Mesothelial cell of epicardium (in vitro differentiated cells): Measurements from ENCODE around the gene DDX21. TPM values are rescaled to one million over a fixed set of nuclear protein-coding genes. Genes with fewer than 3 reads are reported as not detected.
"Not testable (repeated sequence)": the region's sequence is repeated elsewhere in the genome, so short reads cannot be mapped to it uniquely, and the experiment has no call there.

Experiments
- DNase-seq, 2 experiments: peaks; one replicate each; pipeline ENCODE4 v3.0.0; 2021; ENCODE audit warnings: low spot score in 2 of 2; ENCODE audit not compliant: unreplicated experiment in 2 of 2
- H3K27ac Mint-ChIP-seq: 2 replicates; pipeline ENCODE4 v1.8.0; 2021; ENCODE audit warnings: mixed read lengths
- H3K27me3 Mint-ChIP-seq: 2 replicates; pipeline ENCODE4 v1.8.0; 2021; ENCODE audit warnings: low read depth, mixed read lengths
- H3K36me3 Mint-ChIP-seq: 2 replicates; pipeline ENCODE4 v1.8.0; 2021; ENCODE audit warnings: mixed read lengths
- H3K4me1 Mint-ChIP-seq: 2 replicates; pipeline ENCODE4 v1.8.0; 2021; ENCODE audit warnings: mixed read lengths
- H3K4me3 Mint-ChIP-seq: 2 replicates; pipeline ENCODE4 v1.8.0; 2021; ENCODE audit warnings: mild to moderate bottlenecking, moderate library complexity, mixed read lengths
- H3K9me3 Mint-ChIP-seq: 2 replicates; pipeline ENCODE4 v1.8.0; 2021; ENCODE audit warnings: mixed read lengths
- total RNA-seq: library from RNA; stranded (reverse); gene quantifications from 3 replicates; pipeline ENCODE4 v1.2.1, GENCODE V29; 2021
- TF ChIP-seq, protein P1 (sequence below): fragments of 200-600 bp; sonication (generic); IDR thresholded peaks from one replicate; pipeline ENCODE4 v1.5.0; 2021; ENCODE audit warnings: antibody characterized with exemption; ENCODE audit not compliant: unreplicated experiment

DDX21 gene
- total RNA-seq, 1 donor from 2014 or later: 39.8 TPM

DNA sequence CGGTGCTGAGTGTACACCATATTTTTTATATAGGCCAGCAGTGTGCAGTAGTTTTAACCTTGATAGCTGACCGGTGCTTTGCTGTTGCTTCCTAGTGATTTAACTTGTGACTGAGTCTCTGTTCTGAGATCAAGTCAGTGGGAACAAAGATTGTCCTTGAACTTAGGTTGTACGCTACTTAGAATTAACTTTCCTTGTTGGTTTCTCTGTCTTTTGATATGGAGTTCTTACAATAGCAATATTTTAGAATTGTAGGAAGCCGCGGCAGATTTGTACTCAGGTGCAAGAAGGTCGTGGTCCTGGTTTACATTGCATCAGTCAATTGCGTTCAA, 1.3 kb downstream of the DDX21 start:
- no peak for DNase-seq
- H3K27ac Mint-ChIP-seq: peak overlapping the region; percentile 100
- H3K4me3 Mint-ChIP-seq: peak overlapping the region; percentile 99
- H3K4me1 Mint-ChIP-seq: peaks cover 9% of the 10 kb centered on the region
- H3K36me3 Mint-ChIP-seq: peaks cover 8% of the 10 kb centered on the region
- H3K9me3 Mint-ChIP-seq: no peaks in the 10 kb centered on the region
- TF ChIP-seq, protein P1, sequence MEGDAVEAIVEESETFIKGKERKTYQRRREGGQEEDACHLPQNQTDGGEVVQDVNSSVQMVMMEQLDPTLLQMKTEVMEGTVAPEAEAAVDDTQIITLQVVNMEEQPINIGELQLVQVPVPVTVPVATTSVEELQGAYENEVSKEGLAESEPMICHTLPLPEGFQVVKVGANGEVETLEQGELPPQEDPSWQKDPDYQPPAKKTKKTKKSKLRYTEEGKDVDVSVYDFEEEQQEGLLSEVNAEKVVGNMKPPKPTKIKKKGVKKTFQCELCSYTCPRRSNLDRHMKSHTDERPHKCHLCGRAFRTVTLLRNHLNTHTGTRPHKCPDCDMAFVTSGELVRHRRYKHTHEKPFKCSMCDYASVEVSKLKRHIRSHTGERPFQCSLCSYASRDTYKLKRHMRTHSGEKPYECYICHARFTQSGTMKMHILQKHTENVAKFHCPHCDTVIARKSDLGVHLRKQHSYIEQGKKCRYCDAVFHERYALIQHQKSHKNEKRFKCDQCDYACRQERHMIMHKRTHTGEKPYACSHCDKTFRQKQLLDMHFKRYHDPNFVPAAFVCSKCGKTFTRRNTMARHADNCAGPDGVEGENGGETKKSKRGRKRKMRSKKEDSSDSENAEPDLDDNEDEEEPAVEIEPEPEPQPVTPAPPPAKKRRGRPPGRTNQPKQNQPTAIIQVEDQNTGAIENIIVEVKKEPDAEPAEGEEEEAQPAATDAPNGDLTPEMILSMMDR: peak; percentile 31
- no peaks in the 10 kb centered on the region for H3K27me3 Mint-ChIP-seq

DNA sequence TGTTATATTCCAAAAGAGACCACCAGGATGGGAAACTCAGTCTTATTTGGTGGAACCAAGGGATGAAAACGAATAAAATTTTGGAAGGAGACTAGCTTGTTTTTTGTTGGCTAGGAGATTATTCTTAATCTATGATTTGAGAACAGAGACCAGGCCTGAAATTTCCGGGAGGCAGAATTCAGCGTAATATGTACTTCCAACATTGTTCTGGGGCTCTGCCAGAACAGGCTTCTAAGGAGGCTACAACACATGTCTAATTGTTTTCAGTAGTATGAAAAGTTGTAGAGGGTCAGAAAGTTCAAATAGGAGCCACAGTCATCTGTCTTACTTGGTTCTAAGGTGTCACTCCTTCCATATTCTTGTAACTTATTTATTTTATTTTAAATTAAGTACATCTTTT, 1.7 kb downstream of the DDX21 start:
- no peak for DNase-seq
- no peaks in the 10 kb centered on the region for H3K9me3 Mint-ChIP-seq
- peak overlapping the region; percentile 100 for H3K27ac Mint-ChIP-seq
- peaks cover 9% of the 10 kb centered on the region for H3K4me1 Mint-ChIP-seq
- peaks cover 8% of the 10 kb centered on the region for H3K36me3 Mint-ChIP-seq
- H3K4me3 Mint-ChIP-seq: peak overlapping the region; percentile 99
- no peaks in the 10 kb centered on the region for H3K27me3 Mint-ChIP-seq
- TF ChIP-seq, protein P1: no peak

DNA sequence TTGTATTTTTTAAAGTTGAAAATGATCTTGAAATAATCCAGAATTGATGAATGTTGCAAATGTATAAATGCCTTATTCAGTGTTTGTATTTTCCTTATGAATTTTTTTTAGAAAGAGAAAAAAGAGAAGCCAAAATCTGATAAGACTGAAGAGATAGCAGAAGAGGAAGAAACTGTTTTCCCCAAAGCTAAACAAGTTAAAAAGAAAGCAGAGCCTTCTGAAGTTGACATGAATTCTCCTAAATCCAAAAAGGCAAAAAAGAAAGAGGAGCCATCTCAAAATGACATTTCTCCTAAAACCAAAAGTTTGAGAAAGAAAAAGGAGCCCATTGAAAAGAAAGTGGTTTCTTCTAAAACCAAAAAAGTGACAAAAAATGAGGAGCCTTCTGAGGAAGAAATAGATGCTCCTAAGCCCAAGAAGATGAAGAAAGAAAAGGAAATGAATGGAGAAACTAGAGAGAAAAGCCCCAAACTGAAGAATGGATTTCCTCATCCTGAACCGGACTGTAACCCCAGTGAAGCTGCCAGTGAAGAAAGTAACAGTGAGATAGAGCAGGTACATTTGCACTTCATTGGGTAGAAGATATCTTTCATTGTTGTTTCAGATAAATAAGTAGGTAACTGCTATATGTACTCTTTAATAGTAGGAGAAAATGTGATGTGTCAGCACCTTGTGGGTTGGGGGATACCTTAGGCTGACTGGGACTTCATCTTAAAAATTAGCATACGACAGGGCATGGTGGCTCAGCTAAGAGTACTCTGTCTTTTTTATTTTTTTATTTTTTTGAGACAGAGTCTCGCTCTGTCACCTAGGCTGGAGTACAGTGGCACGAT, 3.9 kb downstream of the DDX21 start:
- Mint-ChIP-seq H3K9me3 (no peaks in the 10 kb centered on the region), H3K27me3 (no peaks in the 10 kb centered on the region), H3K36me3 (peaks cover 17% of the 10 kb centered on the region), H3K4me3 (no peak overlapping the region), H3K27ac (peak overlapping the region; percentile 26), H3K4me1 (peaks cover 9% of the 10 kb centered on the region)
- DNase-seq: no peak
- TF ChIP-seq, protein P1: no peak

DNA sequence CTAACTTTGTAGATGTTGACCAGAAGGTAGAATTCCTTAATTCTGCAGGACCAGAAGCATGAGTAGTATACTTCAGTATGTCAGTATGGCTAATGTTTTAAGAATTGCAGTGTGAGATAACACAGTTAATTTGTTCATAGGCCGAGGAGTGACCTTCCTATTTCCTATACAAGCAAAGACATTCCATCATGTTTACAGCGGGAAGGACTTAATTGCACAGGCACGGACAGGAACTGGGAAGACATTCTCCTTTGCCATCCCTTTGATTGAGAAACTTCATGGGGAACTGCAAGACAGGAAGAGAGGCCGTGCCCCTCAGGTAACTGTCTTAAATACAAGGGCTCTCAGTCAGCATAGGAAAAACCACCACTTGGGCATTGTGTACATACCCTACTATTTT, 7.2 kb downstream of the DDX21 start:
- no peak for DNase-seq
- Mint-ChIP-seq H3K27ac (no peak overlapping the region), H3K9me3 (no peaks in the 10 kb centered on the region), H3K4me3 (no peak overlapping the region), H3K27me3 (no peaks in the 10 kb centered on the region), H3K4me1 (no peaks in the 10 kb centered on the region), H3K36me3 (peaks cover 39% of the 10 kb centered on the region)
- TF ChIP-seq, protein P1: no peak

DNA sequence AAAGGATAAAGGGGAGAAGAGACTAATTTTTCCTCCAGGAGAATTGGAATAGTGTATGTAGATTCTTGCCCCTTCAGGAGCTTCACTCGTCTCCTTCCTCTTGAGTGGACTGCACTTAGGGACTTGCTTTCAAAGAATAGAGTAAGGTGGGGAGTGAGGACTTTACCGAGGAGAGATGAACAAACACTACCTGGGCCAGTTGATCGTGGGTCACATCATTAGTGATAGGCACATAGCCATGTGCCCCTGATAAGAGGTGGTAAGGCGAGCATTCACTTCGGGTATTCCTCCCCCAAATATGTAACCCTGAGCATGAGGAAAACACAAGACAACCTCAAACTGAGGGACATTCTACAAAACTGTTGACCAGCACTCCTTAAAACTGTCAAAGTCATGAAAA, 18.0 kb downstream of the DDX21 start:
- DNase-seq: no peak
- no peaks in the 10 kb centered on the region for H3K9me3 Mint-ChIP-seq
- no peaks in the 10 kb centered on the region for H3K4me1 Mint-ChIP-seq
- H3K36me3 Mint-ChIP-seq: peaks cover 45% of the 10 kb centered on the region
- H3K4me3 Mint-ChIP-seq: no peak overlapping the region
- TF ChIP-seq, protein P1: no peak
- no peaks in the 10 kb centered on the region for H3K27me3 Mint-ChIP-seq
- no peak overlapping the region for H3K27ac Mint-ChIP-seq

DNA sequence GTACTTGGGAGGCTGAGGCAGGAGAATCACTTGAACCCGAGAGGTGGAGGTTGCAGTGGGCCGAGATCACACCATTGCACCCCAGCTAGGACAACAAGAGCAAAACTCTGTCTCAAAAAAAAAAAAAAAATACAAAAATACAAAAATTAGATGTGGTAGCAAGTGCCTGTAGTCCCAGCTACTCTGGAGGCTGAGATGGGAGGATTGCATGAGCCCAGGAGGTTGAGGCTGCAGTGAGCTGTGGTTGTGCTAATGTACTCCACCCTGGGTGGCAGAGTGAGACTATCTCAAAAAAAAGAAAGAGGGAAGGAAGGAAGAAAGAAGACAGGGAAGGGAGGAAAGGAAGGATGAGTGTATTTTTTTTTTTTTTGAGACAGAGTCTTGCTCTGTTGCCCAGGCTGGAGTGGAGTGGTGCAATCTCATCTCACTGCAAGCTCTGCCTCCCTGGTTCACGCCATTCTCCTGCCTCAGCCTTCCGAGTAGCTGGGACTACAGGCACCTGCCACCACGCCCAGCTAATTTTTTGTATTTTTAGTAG, 20.0 kb downstream of the DDX21 start:
- H3K4me1 Mint-ChIP-seq, H3K4me3 Mint-ChIP-seq, H3K27me3 Mint-ChIP-seq, H3K9me3 Mint-ChIP-seq, H3K27ac Mint-ChIP-seq, DNase-seq: not testable (repeated sequence)
- H3K36me3 Mint-ChIP-seq: peaks cover 38% of the 10 kb centered on the region

DNA sequence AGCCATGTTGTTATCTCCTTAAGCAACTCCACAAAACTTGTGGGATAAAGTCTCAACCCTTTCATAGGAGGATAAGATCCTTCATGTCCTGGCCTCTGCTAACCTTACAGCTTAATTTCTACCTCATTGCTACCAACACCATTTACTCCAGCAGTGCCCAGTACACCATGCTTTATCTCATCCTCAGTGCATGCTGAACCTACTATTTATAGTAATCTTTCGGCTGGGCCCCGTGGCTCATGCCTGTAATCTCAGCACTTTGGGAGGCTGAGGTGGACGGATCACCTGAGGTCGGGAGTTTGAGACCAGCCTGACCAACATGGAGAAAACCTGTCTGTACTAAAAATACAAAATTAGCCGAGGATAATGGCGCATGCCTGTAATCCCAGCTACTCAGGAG, 23.8 kb downstream of the DDX21 start:
- not testable (repeated sequence) for H3K27me3 Mint-ChIP-seq, H3K27ac Mint-ChIP-seq, DNase-seq, H3K9me3 Mint-ChIP-seq, H3K4me3 Mint-ChIP-seq, H3K4me1 Mint-ChIP-seq
- H3K36me3 Mint-ChIP-seq: peaks cover 22% of the 10 kb centered on the region
